WTC11 (cell line): ENCODE measurements around the gene RABGEF1. TPM values are rescaled to one million over a fixed set of nuclear protein-coding genes. Genes with fewer than 3 reads are reported as not detected.

Experiments
- ATAC-seq: fragments of 200-7000 bp; cut with Tn5 transposase; 2 replicates; pipeline ENCODE4 v1.10.0; 2021; ENCODE audit warnings: mild to moderate bottlenecking, moderate library complexity
- CTCF ChIA-PET: fragments of 300-600 bp; sonication (Branson Sonifier 250); formaldehyde crosslinking; loops from one replicate; lab custom pipeline; 2021; ENCODE audit warnings: antibody characterized with exemption; lab: Charles Lee
- POLR2A ChIA-PET: fragments of 350-600 bp; sonication (Branson Sonifier 250); formaldehyde crosslinking; loops from one replicate; lab custom pipeline; 2021; ENCODE audit warnings: antibody characterized with exemption; lab: Charles Lee
- DNase-seq: peaks from one replicate; pipeline ENCODE4 v3.0.0; 2021; ENCODE audit warnings: low spot score
- H3K27ac Mint-ChIP-seq: 2 replicates; pipeline ENCODE4 v1.8.0; 2021; ENCODE audit warnings: mixed read lengths
- H3K27me3 Mint-ChIP-seq: 2 replicates; pipeline ENCODE4 v1.8.0; 2021; ENCODE audit warnings: low read depth, mild to moderate bottlenecking, moderate library complexity, mixed read lengths
- H3K36me3 Mint-ChIP-seq: 2 replicates; pipeline ENCODE4 v1.8.0; 2021; ENCODE audit warnings: mixed read lengths
- H3K4me1 Mint-ChIP-seq: 2 replicates; pipeline ENCODE4 v1.8.0; 2022; ENCODE audit warnings: mixed read lengths
- H3K4me3 Mint-ChIP-seq: 2 replicates; pipeline ENCODE4 v1.8.0; 2021; ENCODE audit warnings: mild to moderate bottlenecking, moderate library complexity, mixed read lengths
- H3K9me3 Mint-ChIP-seq: 2 replicates; pipeline ENCODE4 v1.8.0; 2021; ENCODE audit warnings: mixed read lengths
- ATF1 ChIP-seq: sonication (generic); formaldehyde crosslinking; IDR thresholded peaks from 2 replicates; pipeline ENCODE4 v1.8.1; 2023; ENCODE audit warnings: mild to moderate bottlenecking, moderate library complexity, missing genetic modification reagents
- CBFB ChIP-seq: sonication (generic); formaldehyde crosslinking; IDR thresholded peaks from 2 replicates; pipeline ENCODE4 v1.8.1; 2022; ENCODE audit warnings: mild to moderate bottlenecking, low read depth, missing genetic modification reagents
- NFE2L1 ChIP-seq: sonication (generic); formaldehyde crosslinking; IDR thresholded peaks from 2 replicates; pipeline ENCODE4 v1.8.1; 2023; ENCODE audit warnings: missing genetic modification reagents
- NR1H2 ChIP-seq: sonication (generic); formaldehyde crosslinking; IDR thresholded peaks from 2 replicates; pipeline ENCODE4 v1.9.0; 2021; ENCODE audit warnings: mild to moderate bottlenecking, moderate library complexity, missing genetic modification reagents
- RELA ChIP-seq: sonication (generic); formaldehyde crosslinking; IDR thresholded peaks from 2 replicates; pipeline ENCODE4 v1.8.1; 2022; ENCODE audit warnings: missing genetic modification reagents, mild to moderate bottlenecking, borderline replicate concordance
- ZNF138 ChIP-seq: sonication (generic); formaldehyde crosslinking; conservative IDR thresholded peaks from 2 replicates; pipeline ENCODE4 v1.8.1; 2022; ENCODE audit warnings: mild to moderate bottlenecking, moderate library complexity, missing genetic modification reagents
- ZNF317 ChIP-seq: sonication (generic); formaldehyde crosslinking; IDR thresholded peaks from 2 replicates; pipeline ENCODE4 v1.8.1; 2023; ENCODE audit warnings: low read depth, mild to moderate bottlenecking, moderate library complexity, missing genetic modification reagents, borderline replicate concordance
- ZNF396 ChIP-seq: fragments of 250-450 bp; sonication (Bioruptor Pico); IDR thresholded peaks from 2 replicates; pipeline ENCODE4 v1.8.0; 2021; ENCODE audit warnings: mild to moderate bottlenecking, moderate library complexity, borderline replicate concordance
- ZNF416 ChIP-seq: fragments of 250-450 bp; sonication (Bioruptor Pico); IDR thresholded peaks from 2 replicates; pipeline ENCODE4 v1.9.0; 2021; ENCODE audit warnings: mild to moderate bottlenecking, inconsistent platforms
- total RNA-seq: library from RNA; stranded (reverse); gene quantifications from 3 replicates; pipeline ENCODE4 v1.2.3, GENCODE V29; 2021
- TF ChIP-seq, protein P1 (sequence below): sonication (generic); formaldehyde crosslinking; IDR thresholded peaks from 2 replicates; pipeline ENCODE4 v1.8.0; 2023; ENCODE audit warnings: missing genetic modification reagents, mild to moderate bottlenecking, borderline replicate concordance
- TF ChIP-seq, protein P2 (sequence below): sonication (generic); formaldehyde crosslinking; conservative IDR thresholded peaks from 2 replicates; pipeline ENCODE4 v1.8.1; 2022; ENCODE audit warnings: mild to moderate bottlenecking, missing genetic modification reagents
- TF ChIP-seq, protein P3 (sequence below): sonication (generic); formaldehyde crosslinking; conservative IDR thresholded peaks from 2 replicates; pipeline ENCODE4 v1.8.1; 2023; ENCODE audit warnings: mild to moderate bottlenecking, low read depth, missing genetic modification reagents, moderate library complexity
- TF ChIP-seq, protein P4 (sequence below): fragments of 250-450 bp; sonication (Bioruptor Pico); IDR thresholded peaks from 2 replicates; pipeline ENCODE4 v2.1.2; 2022; ENCODE audit warnings: mild to moderate bottlenecking, moderate library complexity
- TF ChIP-seq, protein P5 (sequence below): fragments of 200-600 bp; IDR thresholded peaks from 2 replicates; pipeline ENCODE4 v1.8.0; 2022; ENCODE audit warnings: antibody characterized with exemption
- TF ChIP-seq, protein P6 (sequence below): sonication (generic); formaldehyde crosslinking; IDR thresholded peaks from 2 replicates; pipeline ENCODE4 v1.8.1; 2023; ENCODE audit warnings: mild to moderate bottlenecking, missing genetic modification reagents, borderline replicate concordance
- TF ChIP-seq, protein P7 (sequence below): fragments of 250-450 bp; sonication (Bioruptor Pico); IDR thresholded peaks from 2 replicates; pipeline ENCODE4 v1.9.0; 2021; ENCODE audit warnings: mild to moderate bottlenecking
- TF ChIP-seq, protein P8 (sequence below): sonication (generic); formaldehyde crosslinking; IDR thresholded peaks from 2 replicates; pipeline ENCODE4 v1.8.1; 2022; ENCODE audit warnings: mild to moderate bottlenecking, missing genetic modification reagents, moderate library complexity, borderline replicate concordance

RABGEF1 gene
- total RNA-seq, 1 experiment from 2014 or later, result 18.1 TPM

DNA sequence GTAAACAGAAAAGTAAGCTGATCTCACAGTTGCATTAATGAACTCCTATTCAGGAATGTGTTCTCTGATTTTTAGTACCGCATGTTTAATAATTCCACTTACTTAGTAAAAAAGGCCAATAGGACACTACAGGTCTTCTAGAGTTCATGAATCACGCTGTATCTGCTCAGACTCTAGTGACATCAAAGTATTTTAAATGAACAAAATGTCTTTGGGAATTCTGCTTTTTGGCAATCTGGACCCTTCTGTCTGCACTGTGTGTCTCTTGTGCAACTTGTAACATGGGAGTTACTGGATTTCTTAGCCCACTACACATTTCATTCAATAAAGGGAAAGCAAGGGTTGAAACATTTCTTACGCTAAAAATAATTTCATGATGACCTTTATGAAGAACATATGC is 50.2 kb downstream of the RABGEF1 start (continued):
- no peak for TF ChIP-seq ZNF138

DNA sequence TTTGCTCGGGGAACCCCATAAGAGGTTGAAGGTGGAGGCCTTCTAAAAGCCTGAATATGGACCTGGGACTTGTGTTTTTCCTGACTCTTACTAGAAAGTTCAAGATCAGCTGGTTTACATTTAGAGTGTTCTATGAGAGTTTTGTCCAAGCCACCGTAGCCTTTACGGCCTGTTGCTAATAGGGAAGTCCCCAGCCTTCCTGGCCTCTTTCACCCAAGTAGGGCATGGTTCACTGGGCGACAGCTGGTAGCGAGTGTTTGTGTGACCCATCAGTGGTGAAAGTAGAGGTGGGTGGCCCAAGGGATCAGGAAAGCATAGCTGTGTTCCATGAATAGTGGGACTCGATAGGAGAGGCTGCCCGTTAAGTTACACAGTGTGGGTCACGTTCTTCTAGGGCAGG is 60.1 kb downstream of the RABGEF1 start:
- H3K27ac Mint-ChIP-seq, result no peak overlapping the region; the same call in 1 of the 2 replicates
- ATAC-seq, result no peak
- H3K9me3 Mint-ChIP-seq, result no peaks in the 10 kb centered on the region
- H3K27me3 Mint-ChIP-seq, result no peaks in the 10 kb centered on the region
- no peak overlapping the region for H3K4me3 Mint-ChIP-seq
- ChIA-PET POLR2A (no interaction called here), CTCF (no interaction called here)
- H3K36me3 Mint-ChIP-seq, result peaks cover 52% of the 10 kb centered on the region
- no peaks in the 10 kb centered on the region for H3K4me1 Mint-ChIP-seq
- DNase-seq, result no peak
- TF ChIP-seq, protein P1, sequence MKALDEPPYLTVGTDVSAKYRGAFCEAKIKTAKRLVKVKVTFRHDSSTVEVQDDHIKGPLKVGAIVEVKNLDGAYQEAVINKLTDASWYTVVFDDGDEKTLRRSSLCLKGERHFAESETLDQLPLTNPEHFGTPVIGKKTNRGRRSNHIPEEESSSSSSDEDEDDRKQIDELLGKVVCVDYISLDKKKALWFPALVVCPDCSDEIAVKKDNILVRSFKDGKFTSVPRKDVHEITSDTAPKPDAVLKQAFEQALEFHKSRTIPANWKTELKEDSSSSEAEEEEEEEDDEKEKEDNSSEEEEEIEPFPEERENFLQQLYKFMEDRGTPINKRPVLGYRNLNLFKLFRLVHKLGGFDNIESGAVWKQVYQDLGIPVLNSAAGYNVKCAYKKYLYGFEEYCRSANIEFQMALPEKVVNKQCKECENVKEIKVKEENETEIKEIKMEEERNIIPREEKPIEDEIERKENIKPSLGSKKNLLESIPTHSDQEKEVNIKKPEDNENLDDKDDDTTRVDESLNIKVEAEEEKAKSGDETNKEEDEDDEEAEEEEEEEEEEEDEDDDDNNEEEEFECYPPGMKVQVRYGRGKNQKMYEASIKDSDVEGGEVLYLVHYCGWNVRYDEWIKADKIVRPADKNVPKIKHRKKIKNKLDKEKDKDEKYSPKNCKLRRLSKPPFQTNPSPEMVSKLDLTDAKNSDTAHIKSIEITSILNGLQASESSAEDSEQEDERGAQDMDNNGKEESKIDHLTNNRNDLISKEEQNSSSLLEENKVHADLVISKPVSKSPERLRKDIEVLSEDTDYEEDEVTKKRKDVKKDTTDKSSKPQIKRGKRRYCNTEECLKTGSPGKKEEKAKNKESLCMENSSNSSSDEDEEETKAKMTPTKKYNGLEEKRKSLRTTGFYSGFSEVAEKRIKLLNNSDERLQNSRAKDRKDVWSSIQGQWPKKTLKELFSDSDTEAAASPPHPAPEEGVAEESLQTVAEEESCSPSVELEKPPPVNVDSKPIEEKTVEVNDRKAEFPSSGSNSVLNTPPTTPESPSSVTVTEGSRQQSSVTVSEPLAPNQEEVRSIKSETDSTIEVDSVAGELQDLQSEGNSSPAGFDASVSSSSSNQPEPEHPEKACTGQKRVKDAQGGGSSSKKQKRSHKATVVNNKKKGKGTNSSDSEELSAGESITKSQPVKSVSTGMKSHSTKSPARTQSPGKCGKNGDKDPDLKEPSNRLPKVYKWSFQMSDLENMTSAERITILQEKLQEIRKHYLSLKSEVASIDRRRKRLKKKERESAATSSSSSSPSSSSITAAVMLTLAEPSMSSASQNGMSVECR (CRISPR knock-in tag), result no peak
- TF ChIP-seq ZNF317 (CRISPR knock-in tag), result no peak
- TF ChIP-seq, protein P2, sequence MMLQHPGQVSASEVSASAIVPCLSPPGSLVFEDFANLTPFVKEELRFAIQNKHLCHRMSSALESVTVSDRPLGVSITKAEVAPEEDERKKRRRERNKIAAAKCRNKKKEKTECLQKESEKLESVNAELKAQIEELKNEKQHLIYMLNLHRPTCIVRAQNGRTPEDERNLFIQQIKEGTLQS (CRISPR knock-in tag), result no peak
- no peak for TF ChIP-seq ZNF416 (CRISPR knock-in tag)
- TF ChIP-seq, protein P3, sequence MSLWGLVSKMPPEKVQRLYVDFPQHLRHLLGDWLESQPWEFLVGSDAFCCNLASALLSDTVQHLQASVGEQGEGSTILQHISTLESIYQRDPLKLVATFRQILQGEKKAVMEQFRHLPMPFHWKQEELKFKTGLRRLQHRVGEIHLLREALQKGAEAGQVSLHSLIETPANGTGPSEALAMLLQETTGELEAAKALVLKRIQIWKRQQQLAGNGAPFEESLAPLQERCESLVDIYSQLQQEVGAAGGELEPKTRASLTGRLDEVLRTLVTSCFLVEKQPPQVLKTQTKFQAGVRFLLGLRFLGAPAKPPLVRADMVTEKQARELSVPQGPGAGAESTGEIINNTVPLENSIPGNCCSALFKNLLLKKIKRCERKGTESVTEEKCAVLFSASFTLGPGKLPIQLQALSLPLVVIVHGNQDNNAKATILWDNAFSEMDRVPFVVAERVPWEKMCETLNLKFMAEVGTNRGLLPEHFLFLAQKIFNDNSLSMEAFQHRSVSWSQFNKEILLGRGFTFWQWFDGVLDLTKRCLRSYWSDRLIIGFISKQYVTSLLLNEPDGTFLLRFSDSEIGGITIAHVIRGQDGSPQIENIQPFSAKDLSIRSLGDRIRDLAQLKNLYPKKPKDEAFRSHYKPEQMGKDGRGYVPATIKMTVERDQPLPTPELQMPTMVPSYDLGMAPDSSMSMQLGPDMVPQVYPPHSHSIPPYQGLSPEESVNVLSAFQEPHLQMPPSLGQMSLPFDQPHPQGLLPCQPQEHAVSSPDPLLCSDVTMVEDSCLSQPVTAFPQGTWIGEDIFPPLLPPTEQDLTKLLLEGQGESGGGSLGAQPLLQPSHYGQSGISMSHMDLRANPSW, result no peak
- TF ChIP-seq NFE2L1, result no peak
- no peak for TF ChIP-seq ZNF138
- TF ChIP-seq, protein P4, sequence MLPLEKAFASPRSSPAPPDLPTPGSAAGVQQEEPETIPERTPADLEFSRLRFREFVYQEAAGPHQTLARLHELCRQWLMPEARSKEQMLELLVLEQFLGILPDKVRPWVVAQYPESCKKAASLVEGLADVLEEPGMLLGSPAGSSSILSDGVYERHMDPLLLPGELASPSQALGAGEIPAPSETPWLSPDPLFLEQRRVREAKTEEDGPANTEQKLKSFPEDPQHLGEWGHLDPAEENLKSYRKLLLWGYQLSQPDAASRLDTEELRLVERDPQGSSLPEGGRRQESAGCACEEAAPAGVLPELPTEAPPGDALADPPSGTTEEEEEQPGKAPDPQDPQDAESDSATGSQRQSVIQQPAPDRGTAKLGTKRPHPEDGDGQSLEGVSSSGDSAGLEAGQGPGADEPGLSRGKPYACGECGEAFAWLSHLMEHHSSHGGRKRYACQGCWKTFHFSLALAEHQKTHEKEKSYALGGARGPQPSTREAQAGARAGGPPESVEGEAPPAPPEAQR (CRISPR knock-in tag), result no peak
- TF ChIP-seq RELA (CRISPR knock-in tag), result no peak
- TF ChIP-seq, protein P5, sequence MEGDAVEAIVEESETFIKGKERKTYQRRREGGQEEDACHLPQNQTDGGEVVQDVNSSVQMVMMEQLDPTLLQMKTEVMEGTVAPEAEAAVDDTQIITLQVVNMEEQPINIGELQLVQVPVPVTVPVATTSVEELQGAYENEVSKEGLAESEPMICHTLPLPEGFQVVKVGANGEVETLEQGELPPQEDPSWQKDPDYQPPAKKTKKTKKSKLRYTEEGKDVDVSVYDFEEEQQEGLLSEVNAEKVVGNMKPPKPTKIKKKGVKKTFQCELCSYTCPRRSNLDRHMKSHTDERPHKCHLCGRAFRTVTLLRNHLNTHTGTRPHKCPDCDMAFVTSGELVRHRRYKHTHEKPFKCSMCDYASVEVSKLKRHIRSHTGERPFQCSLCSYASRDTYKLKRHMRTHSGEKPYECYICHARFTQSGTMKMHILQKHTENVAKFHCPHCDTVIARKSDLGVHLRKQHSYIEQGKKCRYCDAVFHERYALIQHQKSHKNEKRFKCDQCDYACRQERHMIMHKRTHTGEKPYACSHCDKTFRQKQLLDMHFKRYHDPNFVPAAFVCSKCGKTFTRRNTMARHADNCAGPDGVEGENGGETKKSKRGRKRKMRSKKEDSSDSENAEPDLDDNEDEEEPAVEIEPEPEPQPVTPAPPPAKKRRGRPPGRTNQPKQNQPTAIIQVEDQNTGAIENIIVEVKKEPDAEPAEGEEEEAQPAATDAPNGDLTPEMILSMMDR, result no peak
- TF ChIP-seq, protein P6, sequence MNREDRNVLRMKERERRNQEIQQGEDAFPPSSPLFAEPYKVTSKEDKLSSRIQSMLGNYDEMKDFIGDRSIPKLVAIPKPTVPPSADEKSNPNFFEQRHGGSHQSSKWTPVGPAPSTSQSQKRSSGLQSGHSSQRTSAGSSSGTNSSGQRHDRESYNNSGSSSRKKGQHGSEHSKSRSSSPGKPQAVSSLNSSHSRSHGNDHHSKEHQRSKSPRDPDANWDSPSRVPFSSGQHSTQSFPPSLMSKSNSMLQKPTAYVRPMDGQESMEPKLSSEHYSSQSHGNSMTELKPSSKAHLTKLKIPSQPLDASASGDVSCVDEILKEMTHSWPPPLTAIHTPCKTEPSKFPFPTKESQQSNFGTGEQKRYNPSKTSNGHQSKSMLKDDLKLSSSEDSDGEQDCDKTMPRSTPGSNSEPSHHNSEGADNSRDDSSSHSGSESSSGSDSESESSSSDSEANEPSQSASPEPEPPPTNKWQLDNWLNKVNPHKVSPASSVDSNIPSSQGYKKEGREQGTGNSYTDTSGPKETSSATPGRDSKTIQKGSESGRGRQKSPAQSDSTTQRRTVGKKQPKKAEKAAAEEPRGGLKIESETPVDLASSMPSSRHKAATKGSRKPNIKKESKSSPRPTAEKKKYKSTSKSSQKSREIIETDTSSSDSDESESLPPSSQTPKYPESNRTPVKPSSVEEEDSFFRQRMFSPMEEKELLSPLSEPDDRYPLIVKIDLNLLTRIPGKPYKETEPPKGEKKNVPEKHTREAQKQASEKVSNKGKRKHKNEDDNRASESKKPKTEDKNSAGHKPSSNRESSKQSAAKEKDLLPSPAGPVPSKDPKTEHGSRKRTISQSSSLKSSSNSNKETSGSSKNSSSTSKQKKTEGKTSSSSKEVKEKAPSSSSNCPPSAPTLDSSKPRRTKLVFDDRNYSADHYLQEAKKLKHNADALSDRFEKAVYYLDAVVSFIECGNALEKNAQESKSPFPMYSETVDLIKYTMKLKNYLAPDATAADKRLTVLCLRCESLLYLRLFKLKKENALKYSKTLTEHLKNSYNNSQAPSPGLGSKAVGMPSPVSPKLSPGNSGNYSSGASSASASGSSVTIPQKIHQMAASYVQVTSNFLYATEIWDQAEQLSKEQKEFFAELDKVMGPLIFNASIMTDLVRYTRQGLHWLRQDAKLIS, result no peak
- TF ChIP-seq, protein P7, sequence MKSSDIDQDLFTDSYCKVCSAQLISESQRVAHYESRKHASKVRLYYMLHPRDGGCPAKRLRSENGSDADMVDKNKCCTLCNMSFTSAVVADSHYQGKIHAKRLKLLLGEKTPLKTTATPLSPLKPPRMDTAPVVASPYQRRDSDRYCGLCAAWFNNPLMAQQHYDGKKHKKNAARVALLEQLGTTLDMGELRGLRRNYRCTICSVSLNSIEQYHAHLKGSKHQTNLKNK (CRISPR knock-in tag), result no peak
- no peak for TF ChIP-seq NR1H2 (CRISPR knock-in tag)
- TF ChIP-seq ZNF396, result no peak
- TF ChIP-seq CBFB (CRISPR knock-in tag), result no peak
- TF ChIP-seq ATF1 (CRISPR knock-in tag), result no peak
- TF ChIP-seq, protein P8, sequence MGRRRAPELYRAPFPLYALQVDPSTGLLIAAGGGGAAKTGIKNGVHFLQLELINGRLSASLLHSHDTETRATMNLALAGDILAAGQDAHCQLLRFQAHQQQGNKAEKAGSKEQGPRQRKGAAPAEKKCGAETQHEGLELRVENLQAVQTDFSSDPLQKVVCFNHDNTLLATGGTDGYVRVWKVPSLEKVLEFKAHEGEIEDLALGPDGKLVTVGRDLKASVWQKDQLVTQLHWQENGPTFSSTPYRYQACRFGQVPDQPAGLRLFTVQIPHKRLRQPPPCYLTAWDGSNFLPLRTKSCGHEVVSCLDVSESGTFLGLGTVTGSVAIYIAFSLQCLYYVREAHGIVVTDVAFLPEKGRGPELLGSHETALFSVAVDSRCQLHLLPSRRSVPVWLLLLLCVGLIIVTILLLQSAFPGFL (CRISPR knock-in tag), result no peak
